ENCODE results near the gene NRCAM. TPM values are rescaled to one million over a fixed set of nuclear protein-coding genes. Genes with fewer than 3 reads are reported as not detected.

NRCAM gene
- total and polyA plus RNA-seq, 2 of the 13 experiments (the other 11 are each of a cell fraction or from before 2014, with no cell fraction given), result 0.31 to 0.33 TPM

DNA sequence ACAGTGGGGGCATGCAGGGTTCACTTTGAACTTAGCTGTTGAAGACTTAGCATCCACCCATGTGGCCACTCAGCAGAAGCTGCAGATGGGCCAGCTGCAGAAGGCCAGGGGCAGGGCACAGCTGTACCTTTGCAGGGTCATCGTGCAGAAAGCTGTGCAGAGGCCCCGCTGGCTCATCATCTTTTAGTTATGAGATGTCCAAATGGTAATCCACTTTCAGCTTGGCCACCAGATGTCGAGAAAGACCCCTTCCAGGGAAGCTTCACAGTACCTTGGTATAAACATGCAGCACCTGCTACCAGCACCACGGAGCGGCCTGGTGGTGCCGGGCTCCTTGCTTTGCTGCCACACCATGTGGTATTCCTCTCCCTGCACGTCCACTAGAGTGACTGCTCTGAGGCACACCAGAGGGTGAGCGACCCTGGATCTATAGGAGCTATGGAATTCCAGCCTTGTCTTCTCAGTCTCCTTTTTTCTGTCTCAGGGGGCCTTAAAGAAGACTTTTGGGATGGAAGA, 251.9 kb downstream of the NRCAM start:
- no peak overlapping the region for H3K9ac ChIP-seq (ENCODE audit: insufficient read depth, low read depth, low read length)
- H3K4me2 ChIP-seq (ENCODE audit: low read depth, low read length), result no peak overlapping the region
- WGBS (ENCODE audit: low lambda C conversion rate), result 26% methylated on average over 5 of the region's 8 CpGs
- no peaks in the 10 kb centered on the region for H3K36me3 ChIP-seq (replicated peaks in 1 of 2; ENCODE audit: control insufficient read depth in 1 of 2, insufficient read depth in 2 of 2, low read length in 2 of 2)
- no peaks in the 10 kb centered on the region for H4K20me1 ChIP-seq (ENCODE audit: insufficient read depth, low read length)
- H3K4me1 ChIP-seq (ENCODE audit: insufficient read depth, low read length), result peaks cover 10% of the 10 kb centered on the region
- ChIA-PET CTCF (ENCODE audit: low intra/inter-chr PET ratio, low total read pairs) (no interaction called here), POLR2A (no interaction called here)
- DNase-seq (ENCODE audit: low spot score) (no peak), ATAC-seq (no peak; the same call in 2 of the 3 replicates), FAIRE-seq (no peak)
- H3K27me3 ChIP-seq (ENCODE audit: control insufficient read depth in 1 of 2, insufficient read depth in 2 of 2, low read length in 2 of 2), result no peaks in the 10 kb centered on the region
- no TSS peak for BruUV-seq (replicated peaks)
- in situ Hi-C loops (cut with HindIII; ENCODE audit: extremely low pct_ligation_motif_present, low pct_unique_long_range_greater_than_20kb) (no loop called here), intact Hi-C loops (cut with micrococcal nuclease; ENCODE audit: unreplicated experiment) (no loop called here)
- H2AFZ ChIP-seq (ENCODE audit: low read length), result no peak overlapping the region
- H3K9me3 ChIP-seq (ENCODE audit: low read length), result no peaks in the 10 kb centered on the region
- H3K4me3 ChIP-seq (replicated peaks in 1 of 3; ENCODE audit: insufficient read depth in 1 of 3, low read depth in 2 of 3, low read length in 3 of 3), result no peak overlapping the region
- H3K27ac ChIP-seq (ENCODE audit: extremely low read length, insufficient read depth, low read length), result no peak overlapping the region
- H3K79me2 ChIP-seq (ENCODE audit: insufficient read depth, low read length), result no peaks in the 10 kb centered on the region
- no peak for TF ChIP-seq POGK (CRISPR knock-in tag; conservative IDR thresholded peaks at IDR 0.05)
- no peak for TF ChIP-seq ZNF292 (CRISPR knock-in tag; IDR thresholded peaks at IDR 0.05; ENCODE audit: borderline replicate concordance, low read depth)
- no peak for TF ChIP-seq ZNF337 (CRISPR knock-in tag; IDR thresholded peaks at IDR 0.05; ENCODE audit: borderline replicate concordance, low read depth)
- TF ChIP-seq ZNF530 (CRISPR knock-in tag; IDR thresholded peaks at IDR 0.05; ENCODE audit: low read depth), result no peak
- no peak for TF ChIP-seq ZBTB3 (CRISPR knock-in tag; IDR thresholded peaks at IDR 0.05; ENCODE audit: borderline replicate concordance, low read depth)
- no peak for TF ChIP-seq MBD4 (IDR thresholded peaks at IDR 0.05; ENCODE audit: borderline replicate concordance, low read length)
- no peak for TF ChIP-seq ZFP36 (IDR thresholded peaks at IDR 0.05; ENCODE audit: borderline replicate concordance, low read depth, low read length, partially characterized antibody)
- TF ChIP-seq NRL (CRISPR knock-in tag; IDR thresholded peaks at IDR 0.05; ENCODE audit: borderline replicate concordance), result no peak
- TF ChIP-seq NFAT5 (CRISPR knock-in tag; IDR thresholded peaks at IDR 0.05), result no peak
- no peak for TF ChIP-seq ZNF629 (CRISPR knock-in tag; conservative IDR thresholded peaks at IDR 0.05)
- no peak for TF ChIP-seq DMTF1 (CRISPR knock-in tag; IDR thresholded peaks at IDR 0.05)
- TF ChIP-seq ZNF230 (CRISPR knock-in tag; IDR thresholded peaks at IDR 0.05), result no peak
- TF ChIP-seq KMT2A (CRISPR knock-in tag; IDR thresholded peaks at IDR 0.05), result no peak
- no peak for TF ChIP-seq NR2F2 (IDR thresholded peaks at IDR 0.05; ENCODE audit: borderline replicate concordance, low read depth)
- no peak for TF ChIP-seq AHR (CRISPR knock-in tag; IDR thresholded peaks at IDR 0.05)
- no peak for TF ChIP-seq ZNF670 (CRISPR knock-in tag; IDR thresholded peaks at IDR 0.05; ENCODE audit: borderline replicate concordance)

Data from HepG2 (cell line).